Aorta (tissue), 5 donors: ENCODE results near the gene ZC2HC1C. TPM values are rescaled to one million over a fixed set of nuclear protein-coding genes. Genes with fewer than 3 reads are reported as not detected.
A peak's percentile ranks its signal among the peaks of the same experiment; 100 is the strongest.

Experiments used
- ATAC-seq: fragments of 200-7000 bp; cut with Tn5 transposase; one replicate; pipeline ENCODE4 v1.9.1; 2022; ENCODE audit warnings: moderate library complexity; ENCODE audit not compliant: low FRiP score
- DNase-seq, 2 donors: peaks; one replicate each; pipeline ENCODE4 v3.0.0-alpha.2; 2020
- H3K27ac ChIP-seq, 2 donors: one replicate each; pipeline ENCODE4 v1.5.1; 2013; ENCODE audit warnings: low read length in 2 of 2, mild to moderate bottlenecking in 2 of 2, moderate library complexity in 2 of 2, control low read depth in 1 of 2, inconsistent platforms in 1 of 2, low read depth in 1 of 2
- H3K27me3 ChIP-seq, 2 donors: one replicate each; pipeline ENCODE4 v1.6.1; 2013; ENCODE audit warnings: control low read depth in 1 of 2, low read length in 1 of 2, mild to moderate bottlenecking in 1 of 2, moderate library complexity in 1 of 2; ENCODE audit not compliant: insufficient read depth in 2 of 2, control insufficient read depth in 1 of 2
- H3K36me3 ChIP-seq, 2 donors: one replicate each; pipeline ENCODE4 v1.6.1; 2013; ENCODE audit warnings: control low read depth in 1 of 2, low read length in 1 of 2, mild to moderate bottlenecking in 1 of 2; ENCODE audit not compliant: insufficient read depth in 2 of 2, control insufficient read depth in 1 of 2
- H3K4me1 ChIP-seq, 2 donors: one replicate each; pipeline ENCODE4 v1.6.1; 2013; ENCODE audit warnings: low read length in 2 of 2, control low read depth in 1 of 2, mild to moderate bottlenecking in 1 of 2, moderate library complexity in 1 of 2; ENCODE audit not compliant: insufficient read depth in 2 of 2, control insufficient read depth in 1 of 2
- H3K4me3 ChIP-seq, 2 donors: one replicate each; pipeline ENCODE4 v1.5.1; 2013; ENCODE audit warnings: low read length in 2 of 2, control low read depth in 1 of 2, mild to moderate bottlenecking in 1 of 2
- H3K9me3 ChIP-seq: one replicate; pipeline ENCODE4 v1.6.1; 2013; ENCODE audit warnings: mild to moderate bottlenecking, low read length; ENCODE audit not compliant: control insufficient read depth
- WGBS, 2 donors: extraction: QIAGEN DNeasy Blood & Tissue Kit; methylation state at CpG; one replicate each; pipeline ENCODE4 v1.1.7; 2013; 5-methylcytosine and 5-hydroxymethylcytosine counted together
- intact Hi-C, 2 donors: fragments of 100-400 bp; cut with DNase I; formaldehyde crosslinking; loops; one replicate each; pipeline versions ENCODE4 v1.14.2 to v1.15.0; 2022
- long read RNA-seq, 2 donors: library from polyadenylated mRNA; unstranded; transcript quantifications; one replicate each; pipeline ENCODE4 v2.0.0, GENCODE V29; 2020 to 2021
- polyA plus RNA-seq, 2 donors: library from polyadenylated mRNA; stranded (reverse); fragments of 200-250 nt; gene quantifications; one replicate each; pipeline ENCODE4 v1.2.3, GENCODE V29; 2013
- total RNA-seq, 2 donors: library from RNA; stranded (reverse); fragmentation: NEBNext Ultra II Directional; extraction: Animal tissue kit (Norgen Biotek cat#: 25700); gene quantifications; one replicate each; pipeline ENCODE4 v1.2.1, GENCODE V29; 2021
- donor health status: healthy with polysubstance abuse.
- donor health status: Bipolar disorder and iron deficiency.
- donor health status: DM: no; HTN: no; CAD: no.
- donor health status: DM: no; HTN: no; CAD: no.
- donor health status: DM: yes; HTN: yes; CAD: no.

Gene ZC2HC1C
- total RNA-seq (1 to 10 TPM; 1.8 to 2.0 TPM), polyA plus RNA-seq (1 to 10 TPM; 3.1 to 8.0 TPM)
- long read RNA-seq, donor 1, full-length matches to known transcripts = 2 of 6 reads
- long read RNA-seq, donor 1, partial matches to known transcripts = 2 of 6 reads
- long read RNA-seq, donor 1, other reads (novel, unspliced or antisense) = 2 of 6 reads
- long read RNA-seq, donor 2, partial matches to known transcripts = 0 of 4 reads
- long read RNA-seq, donor 2, other reads (novel, unspliced or antisense) = 4 of 4 reads

- H3K4me1 ChIP-seq = no peaks in the 10 kb centered on the region
- H3K9me3 ChIP-seq = no peaks in the 10 kb centered on the region
- intact Hi-C loops = loop anchor here (5.0 to 10.0 kb wide), 2 partner anchors 57 to 124 kb away; no protein-coding TSS in a partner anchor
- peak within 1 kb of the TSS; percentile 55 to 58 for H3K4me3 ChIP-seq
- peak; percentile 97 for ATAC-seq
- no peaks in the 10 kb centered on the region for H3K27me3 ChIP-seq
- H3K36me3 ChIP-seq = no peaks in the 10 kb centered on the region
- 1 to 2% methylated on average over 58 of the region's 58 CpGs for WGBS, 2 donors
- H3K27ac ChIP-seq = peak within 1 kb of the TSS; percentile 15 to 62
- DNase-seq = peak; percentile 97 to 98
These were observed at the start of gene ZC2HC1C for GRCh38 chr14:75069121-75069810. ZC2HC1C (plus strand) TSS chr14:75069641; CDS start chr14:75070574, 933 bp downstream.

DNA sequence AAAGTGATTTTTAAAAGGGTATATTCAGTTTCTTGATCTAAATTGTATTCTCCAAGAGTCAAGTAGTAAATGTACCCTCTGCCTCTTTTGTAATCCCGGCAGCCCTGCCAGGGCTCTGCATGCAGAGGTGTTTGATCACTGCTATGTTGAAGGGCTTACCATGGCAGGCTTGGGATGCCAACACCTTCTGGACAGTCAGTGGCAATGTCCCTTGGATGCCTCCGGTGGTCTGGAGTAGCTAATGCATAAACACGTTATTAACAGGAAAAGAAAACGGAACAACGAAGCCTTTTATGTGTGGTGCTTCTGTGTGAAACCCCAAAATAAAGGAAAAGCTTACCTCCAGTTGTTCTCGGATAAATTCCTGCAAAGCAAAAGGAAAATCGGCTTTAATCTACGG, 46.8 kb upstream of the ZC2HC1C start:
- DNase-seq (no peak), ATAC-seq (no peak)
- Histone ChIP-seq H3K9me3 (no peaks in the 10 kb centered on the region), H3K36me3 (peaks cover 2 to 5% of the 10 kb centered on the region in 2 donors), H3K27ac (no peak overlapping the region), H3K4me3 (no peak overlapping the region), H3K4me1 (no peaks in the 10 kb centered on the region), H3K27me3 (no peaks in the 10 kb centered on the region)
- 68 to 72% methylated on average over 8 of the region's 8 CpGs for WGBS, 2 donors
- intact Hi-C loops = no loop called here

GRCh38 chr14:75023108-75023507, 46.3 kb upstream of the ZC2HC1C start:
- peaks cover 2 to 5% of the 10 kb centered on the region in 2 donors for H3K36me3 ChIP-seq
- intact Hi-C loops = no loop called here
- no peaks in the 10 kb centered on the region for H3K4me1 ChIP-seq
- DNase-seq (no peak), ATAC-seq (no peak)
- H3K27ac ChIP-seq = no peak overlapping the region
- WGBS, 2 donors = 91 to 92% methylated on average over 1 of the region's 1 CpG
- H3K27me3 ChIP-seq = no peaks in the 10 kb centered on the region
- H3K4me3 ChIP-seq = no peak overlapping the region
- no peaks in the 10 kb centered on the region for H3K9me3 ChIP-seq

GRCh38 chr14:75025082-75025481, 44.4 kb upstream of the ZC2HC1C start:
- DNase-seq (no peak), ATAC-seq (no peak)
- Histone ChIP-seq H3K9me3 (no peaks in the 10 kb centered on the region), H3K4me1 (no peaks in the 10 kb centered on the region), H3K4me3 (no peak overlapping the region), H3K36me3 (peaks cover 0 to 2% of the 10 kb centered on the region in 2 donors), H3K27ac (no peak overlapping the region), H3K27me3 (no peaks in the 10 kb centered on the region)
- 76 to 82% methylated on average over 4 of the region's 4 CpGs for WGBS, 2 donors
- intact Hi-C loops = no loop called here

- Histone ChIP-seq H3K27me3 (no peaks in the 10 kb centered on the region), H3K36me3 (peaks cover 0 to 2% of the 10 kb centered on the region in 2 donors), H3K4me1 (no peaks in the 10 kb centered on the region), H3K4me3 (no peak overlapping the region), H3K27ac (no peak overlapping the region), H3K9me3 (no peaks in the 10 kb centered on the region)
- WGBS, 2 donors = 94 to 98% methylated on average over 2 of the region's 2 CpGs
- ATAC-seq = no peak
- no peak for DNase-seq
- intact Hi-C loops = no loop called here
These were observed 43.6 kb upstream of the ZC2HC1C start for GRCh38 chr14:75025876-75026275.

GRCh38 chr14:75030147-75030546, 39.3 kb upstream of the ZC2HC1C start:
- DNase-seq (no peak), ATAC-seq (no peak)
- WGBS, 2 donors = 0 to 1% methylated on average over 1 of the region's 1 CpG
- Histone ChIP-seq H3K36me3 (peaks cover 0 to 4% of the 10 kb centered on the region in 2 donors), H3K4me3 (no peak overlapping the region), H3K27me3 (no peaks in the 10 kb centered on the region), H3K27ac (no peak overlapping the region), H3K4me1 (no peaks in the 10 kb centered on the region), H3K9me3 (no peaks in the 10 kb centered on the region)
- intact Hi-C loops = no loop called here

- ATAC-seq = no peak
- intact Hi-C loops = no loop called here
- Histone ChIP-seq H3K9me3 (no peaks in the 10 kb centered on the region), H3K27ac (no peak overlapping the region), H3K27me3 (no peaks in the 10 kb centered on the region), H3K4me3 (no peak overlapping the region), H3K36me3 (peaks cover 2 to 4% of the 10 kb centered on the region in 2 donors), H3K4me1 (no peaks in the 10 kb centered on the region)
- DNase-seq = no peak
- WGBS, 2 donors = 91 to 92% methylated on average over 2 of the region's 2 CpGs
These were observed 36.5 kb upstream of the ZC2HC1C start for GRCh38 chr14:75032939-75033338.

DNA sequence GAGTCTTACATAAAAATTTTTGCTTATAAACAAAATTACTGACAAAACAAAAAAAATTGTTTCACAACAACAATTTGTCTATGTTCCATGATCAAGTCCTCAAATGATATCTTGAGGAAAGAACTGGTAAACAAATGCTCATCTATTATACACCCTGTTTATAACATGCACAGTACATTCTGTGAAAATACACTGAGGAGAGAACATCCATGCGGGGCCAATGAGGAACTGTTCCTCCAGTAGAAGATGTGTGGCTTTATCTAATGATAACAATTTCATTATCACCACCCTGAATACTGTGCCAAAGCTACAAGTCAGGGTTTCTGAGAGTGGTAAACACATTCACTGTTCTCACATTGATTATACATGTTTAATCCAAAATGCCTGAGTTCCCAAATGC, 28.9 kb upstream of the ZC2HC1C start:
- intact Hi-C loops = no loop called here

GRCh38 chr14:75040959-75041358, 28.5 kb upstream of the ZC2HC1C start:
- WGBS, 2 donors = 97 to 100% methylated on average over 2 of the region's 2 CpGs
- no peak overlapping the region for H3K27ac ChIP-seq
- intact Hi-C loops = no loop called here
- no peak for ATAC-seq
- peaks cover 0 to 2% of the 10 kb centered on the region in 2 donors for H3K4me1 ChIP-seq
- peaks cover 1 to 4% of the 10 kb centered on the region in 2 donors for H3K36me3 ChIP-seq
- H3K27me3 ChIP-seq = no peaks in the 10 kb centered on the region
- no peaks in the 10 kb centered on the region for H3K9me3 ChIP-seq
- H3K4me3 ChIP-seq = no peak overlapping the region
- DNase-seq = no peak

More for the DNA sequence above, 28.9 kb upstream of the ZC2HC1C start:
- DNase-seq (no peak), ATAC-seq (no peak)
- Histone ChIP-seq H3K4me1 (peaks cover 0 to 2% of the 10 kb centered on the region in 2 donors), H3K27me3 (no peaks in the 10 kb centered on the region), H3K36me3 (peaks cover 1 to 4% of the 10 kb centered on the region in 2 donors), H3K27ac (no peak overlapping the region), H3K9me3 (no peaks in the 10 kb centered on the region), H3K4me3 (no peak overlapping the region)
- WGBS, 2 donors = 73 to 83% methylated on average over 1 of the region's 1 CpG
